LNCaP clone FGC (cell line): ENCODE results near the gene SLC30A2.

Experiments used
- DNase-seq: peaks from one replicate; pipeline ENCODE4 v3.0.0-alpha.2; 2011; ENCODE audit warnings: low read depth
- H3K4me3 ChIP-seq: 2 replicates; pipeline ENCODE4 v1.5.1; 2011; ENCODE audit warnings: mild to moderate bottlenecking, low read depth, low read length, control low read depth
- TF ChIP-seq, protein P1 (sequence below): IDR thresholded peaks from 2 replicates; pipeline ENCODE4 v1.5.1; 2012; ENCODE audit warnings: mild to moderate bottlenecking; ENCODE audit not compliant: control insufficient read depth, insufficient read depth; ENCODE audit errors: extremely low read depth

The SLC30A2 gene

DNA sequence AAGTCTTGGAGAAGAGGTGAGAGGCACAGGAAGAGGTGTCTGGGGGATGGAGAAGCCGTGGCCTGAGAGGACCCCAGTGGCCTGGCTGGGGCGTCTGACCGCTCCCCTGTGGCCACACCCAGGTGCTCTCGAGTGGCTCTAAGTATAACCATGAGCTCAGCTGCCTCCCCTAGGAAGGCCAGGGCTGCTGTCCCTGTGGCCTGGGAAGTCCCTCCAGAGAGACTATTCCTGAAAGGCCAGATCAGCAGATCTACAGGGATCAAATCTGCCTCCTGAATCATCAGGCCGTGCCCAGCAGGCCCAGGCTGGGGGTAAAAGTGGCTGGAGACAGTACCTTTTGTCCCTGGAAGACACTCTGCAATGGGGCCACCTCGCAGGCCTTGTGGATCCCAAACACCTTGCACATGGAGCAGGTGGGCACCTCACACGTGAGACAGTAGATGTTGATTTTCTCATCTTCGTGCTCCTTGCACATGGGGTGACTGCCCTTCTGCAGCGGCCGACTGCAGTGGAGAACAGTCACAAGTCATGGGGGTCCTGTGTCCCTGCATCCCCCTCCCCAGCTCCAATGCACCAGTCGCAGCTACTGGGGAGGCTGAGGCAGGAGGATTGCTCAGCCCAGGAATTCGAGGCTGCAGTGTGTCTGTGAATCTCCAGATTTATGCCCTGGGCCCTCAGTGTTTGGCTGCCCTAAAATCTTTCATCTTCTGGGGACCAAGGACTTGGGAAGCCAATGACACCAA, 15.1 kb upstream of the SLC30A2 start:
- no peak for DNase-seq
- H3K4me3 ChIP-seq, result no peak overlapping the region
- TF ChIP-seq, protein P1, sequence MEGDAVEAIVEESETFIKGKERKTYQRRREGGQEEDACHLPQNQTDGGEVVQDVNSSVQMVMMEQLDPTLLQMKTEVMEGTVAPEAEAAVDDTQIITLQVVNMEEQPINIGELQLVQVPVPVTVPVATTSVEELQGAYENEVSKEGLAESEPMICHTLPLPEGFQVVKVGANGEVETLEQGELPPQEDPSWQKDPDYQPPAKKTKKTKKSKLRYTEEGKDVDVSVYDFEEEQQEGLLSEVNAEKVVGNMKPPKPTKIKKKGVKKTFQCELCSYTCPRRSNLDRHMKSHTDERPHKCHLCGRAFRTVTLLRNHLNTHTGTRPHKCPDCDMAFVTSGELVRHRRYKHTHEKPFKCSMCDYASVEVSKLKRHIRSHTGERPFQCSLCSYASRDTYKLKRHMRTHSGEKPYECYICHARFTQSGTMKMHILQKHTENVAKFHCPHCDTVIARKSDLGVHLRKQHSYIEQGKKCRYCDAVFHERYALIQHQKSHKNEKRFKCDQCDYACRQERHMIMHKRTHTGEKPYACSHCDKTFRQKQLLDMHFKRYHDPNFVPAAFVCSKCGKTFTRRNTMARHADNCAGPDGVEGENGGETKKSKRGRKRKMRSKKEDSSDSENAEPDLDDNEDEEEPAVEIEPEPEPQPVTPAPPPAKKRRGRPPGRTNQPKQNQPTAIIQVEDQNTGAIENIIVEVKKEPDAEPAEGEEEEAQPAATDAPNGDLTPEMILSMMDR, result no peak

DNA sequence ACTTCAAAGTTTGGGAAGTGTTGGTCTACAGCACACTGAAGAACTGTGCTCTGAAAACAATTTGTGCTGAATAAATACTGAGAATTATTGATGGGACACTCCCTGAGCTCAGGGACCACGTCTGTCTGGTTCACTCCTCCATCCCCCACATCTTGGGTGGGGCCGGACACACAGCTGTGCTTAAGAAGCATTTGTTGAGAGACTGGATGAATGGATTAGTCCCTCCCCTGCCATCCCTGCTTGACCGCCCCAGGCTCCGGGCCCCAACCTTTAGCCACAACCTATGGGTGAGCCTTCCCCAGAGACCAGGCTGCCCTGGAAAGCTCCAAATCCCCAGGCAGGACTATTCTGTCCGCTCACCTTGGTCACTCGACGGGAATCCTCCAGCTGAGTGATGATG, 14.0 kb upstream of the SLC30A2 start:
- no peak for DNase-seq
- no peak overlapping the region for H3K4me3 ChIP-seq
- TF ChIP-seq, protein P1, result no peak

DNA sequence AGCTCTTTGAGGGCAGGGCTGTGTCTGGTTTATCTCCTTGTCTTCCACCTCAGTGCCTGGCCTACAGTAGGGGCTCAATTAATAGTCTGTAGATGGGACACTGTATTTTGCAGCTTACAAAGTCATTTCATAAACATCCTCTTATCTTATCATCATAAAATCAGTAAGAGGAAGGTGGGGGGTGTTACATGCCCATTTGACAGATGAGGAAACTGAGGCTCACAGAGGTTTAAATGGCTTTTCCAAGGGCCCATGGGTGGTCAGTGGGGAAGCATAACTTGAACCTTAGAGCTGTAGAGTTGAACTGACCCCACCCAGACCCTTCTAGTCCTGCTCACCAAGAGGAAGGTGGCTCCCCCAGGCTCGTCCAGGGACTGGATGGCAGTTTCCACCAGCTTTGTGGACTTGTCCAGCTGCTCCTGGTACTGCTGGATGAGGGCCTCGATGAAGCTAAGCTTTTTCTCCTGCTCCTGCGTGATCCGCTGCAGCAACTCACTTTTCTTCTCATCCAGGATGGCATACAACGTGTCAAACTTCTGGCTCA, 12.2 kb upstream of the SLC30A2 start:
- H3K4me3 ChIP-seq, result no peak overlapping the region
- TF ChIP-seq, protein P1, result no peak
- DNase-seq, result no peak

DNA sequence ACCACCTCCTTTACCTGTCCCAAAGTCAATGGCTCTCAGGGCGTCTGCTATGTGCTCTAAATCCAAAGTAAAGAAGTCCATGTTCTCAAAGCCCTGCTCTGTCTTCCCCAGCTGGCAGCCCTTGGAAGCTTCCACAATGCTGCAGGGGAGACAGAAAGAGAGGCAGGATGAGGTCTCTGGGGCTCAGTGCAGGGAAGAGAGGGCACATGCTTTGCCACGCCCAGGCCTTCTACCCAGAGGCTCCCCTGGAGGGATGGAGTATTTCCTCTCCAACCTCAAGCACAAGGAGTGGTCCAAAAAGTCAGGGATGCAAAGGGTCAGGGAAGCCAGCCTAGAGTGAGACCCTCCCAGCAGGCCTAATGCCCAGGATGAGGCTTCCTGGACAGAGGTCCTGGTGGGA, 11.3 kb upstream of the SLC30A2 start:
- TF ChIP-seq, protein P1, result no peak
- DNase-seq, result no peak
- H3K4me3 ChIP-seq, result no peak overlapping the region

DNA sequence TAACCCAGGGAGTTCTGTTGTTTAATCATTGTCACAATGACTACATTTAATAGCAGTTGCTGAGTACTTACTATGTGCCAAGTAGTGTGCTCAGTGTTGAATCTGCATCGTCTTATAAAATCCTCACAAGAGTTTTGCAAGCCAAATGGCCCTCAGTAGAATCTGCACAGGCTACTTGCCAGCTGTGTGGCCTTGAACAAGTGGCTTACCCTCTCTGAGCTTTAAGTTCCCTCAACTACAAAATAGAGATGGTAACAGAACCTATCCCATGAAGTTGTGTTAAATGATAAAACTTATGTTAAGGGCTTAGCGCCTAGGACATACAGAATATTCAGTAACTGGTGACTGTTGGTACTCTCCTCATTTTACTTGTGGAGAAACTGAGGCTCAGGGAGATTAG, 9.1 kb upstream of the SLC30A2 start:
- TF ChIP-seq, protein P1, result no peak
- H3K4me3 ChIP-seq, result no peak overlapping the region
- no peak for DNase-seq

DNA sequence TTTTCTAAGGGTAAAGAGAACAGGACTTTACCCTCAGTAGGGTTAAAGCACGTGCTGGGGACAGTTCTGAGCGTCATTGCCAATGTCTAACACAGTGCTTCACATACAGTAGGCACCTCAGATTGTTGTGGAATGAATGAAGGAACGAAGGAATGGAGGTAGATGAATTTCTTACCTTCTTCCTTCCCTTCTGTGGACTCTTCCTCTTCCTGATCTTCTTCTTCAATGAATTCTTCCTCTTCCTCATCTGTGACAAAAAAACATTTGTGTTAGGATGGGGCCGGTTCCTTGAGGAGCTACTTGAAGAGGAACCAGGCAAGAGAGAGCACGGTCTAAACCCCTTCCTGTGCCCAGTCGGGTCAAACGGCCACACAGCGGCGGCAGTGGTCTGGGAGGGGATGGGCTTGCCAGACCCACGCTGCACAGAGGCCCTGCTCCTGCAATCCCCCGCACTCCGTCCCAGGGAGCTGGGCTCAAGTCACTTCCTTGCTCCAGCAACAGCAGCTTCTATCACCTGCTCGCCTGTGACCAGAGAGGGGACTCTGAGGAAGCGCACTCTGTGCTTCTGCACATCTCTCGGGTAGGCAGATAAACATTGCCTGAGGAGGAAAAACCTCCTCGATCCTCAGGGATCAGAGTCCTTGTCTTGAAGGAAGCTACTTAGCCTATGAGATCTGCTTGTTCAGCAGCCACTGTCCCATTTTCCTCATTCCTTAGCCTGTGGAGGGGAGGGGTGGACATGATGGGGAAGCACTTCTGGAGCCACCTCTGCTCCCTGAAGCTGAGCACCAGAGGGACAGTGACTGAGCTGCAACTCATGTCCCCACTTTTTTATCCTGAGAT, 8.0 kb upstream of the SLC30A2 start:
- no peak for DNase-seq
- no peak overlapping the region for H3K4me3 ChIP-seq
- TF ChIP-seq, protein P1, result no peak
